SK-N-SH (cell line): Measurements from ENCODE around the gene ASCC1. TPM values are rescaled to one million over a fixed set of nuclear protein-coding genes. Genes with fewer than 3 reads are reported as not detected.

Experiments used
- CTCF ChIA-PET: fragments of 300-600, 350-600 bp; formaldehyde crosslinking; extraction: SDS; loops from one replicate; lab custom pipeline; 2021; lab: Yijun Ruan, JAX
- POLR2A ChIA-PET: fragments of 350-600 bp; sonication (Branson Sonifier 250); formaldehyde crosslinking; extraction: SDS; loops from one replicate; lab custom pipeline; 2020; ENCODE audit warnings: antibody characterized with exemption, inconsistent platforms; lab: Yijun Ruan, JAX
- DNase-seq: peaks from one replicate; pipeline ENCODE4 v3.0.0; 2012
- H2AFZ ChIP-seq: fragments of 200-600 bp; sonication (generic); 2 replicates; pipeline ENCODE4 v1.8.1; 2016; ENCODE audit warnings: antibody characterized with exemption, mild to moderate bottlenecking, low read depth
- H3F3A ChIP-seq: fragments of 200-600 bp; sonication (generic); replicated peaks from 2 replicates; pipeline ENCODE3; 2016; ENCODE audit warnings: antibody characterized with exemption, mild to moderate bottlenecking; ENCODE audit not compliant: insufficient read depth
- H3K27ac ChIP-seq, 2 experiments: fragments of 200-500 bp in 1 of 2; fragments of 200-600 bp in 1 of 2; sonication (Bioruptor generic) in 1 of 2; sonication (generic), shearing (Covaris generic) in 1 of 2; 2 replicates each; pipeline versions ENCODE4 v1.5.1 to v1.6.1; 2014 to 2016; ENCODE audit warnings: low read depth in 2 of 2, inconsistent platforms in 1 of 2, low read length in 1 of 2, mild to moderate bottlenecking in 1 of 2, mixed read lengths in 1 of 2
- H3K27me3 ChIP-seq: fragments of 200-600 bp; sonication (generic), shearing (Covaris generic); 2 replicates; pipeline ENCODE4 v1.6.1; 2016; ENCODE audit warnings: mixed run types; ENCODE audit not compliant: insufficient read depth
- H3K36me3 ChIP-seq, 2 experiments: fragments of 200-500 bp in 1 of 2; fragments of 200-600 bp in 1 of 2; sonication (Bioruptor generic) in 1 of 2; sonication (generic) in 1 of 2; replicated peaks in 1 of 2; 2 replicates each; pipeline versions ENCODE3 to v1.5.1; 2014 to 2016; ENCODE audit warnings: low read length in 1 of 2, mild to moderate bottlenecking in 1 of 2; ENCODE audit not compliant: insufficient read depth in 2 of 2, control insufficient read depth in 1 of 2
- H3K4me1 ChIP-seq, 2 experiments: fragments of 200-500 bp in 1 of 2; fragments of 200-600 bp in 1 of 2; sonication (Bioruptor generic) in 1 of 2; sonication (generic), shearing (Covaris generic) in 1 of 2; 2 replicates each; pipeline versions ENCODE4 v1.5.1 to v1.6.1; 2014 to 2016; ENCODE audit warnings: low read depth in 1 of 2, low read length in 1 of 2, mixed run types in 1 of 2; ENCODE audit not compliant: insufficient read depth in 2 of 2, control insufficient read depth in 1 of 2
- H3K4me2 ChIP-seq: fragments of 200-600 bp; sonication (generic), shearing (Covaris generic); 2 replicates; pipeline ENCODE4 v1.6.1; 2017; ENCODE audit warnings: mixed run types
- H3K4me3 ChIP-seq, 2 experiments: fragments of 200-500 bp in 1 of 2; fragments of 200-600 bp in 1 of 2; sonication (Bioruptor generic) in 1 of 2; sonication (generic), shearing (Covaris generic) in 1 of 2; 2 replicates each; pipeline versions ENCODE4 v1.5.1 to v1.8.1; 2014 to 2016; ENCODE audit warnings: low read depth in 2 of 2, inconsistent platforms in 1 of 2, low read length in 1 of 2, mild to moderate bottlenecking in 1 of 2, mixed read lengths in 1 of 2, moderate library complexity in 1 of 2
- H3K79me2 ChIP-seq: fragments of 200-600 bp; sonication (generic); 2 replicates; pipeline ENCODE4 v1.8.1; 2017; ENCODE audit warnings: mild to moderate bottlenecking; ENCODE audit not compliant: insufficient read depth
- H3K9ac ChIP-seq: fragments of 200-600 bp; sonication (generic); 2 replicates; pipeline ENCODE4 v1.6.1; 2017; ENCODE audit warnings: mixed run types
- H3K9me2 ChIP-seq: fragments of 200-600 bp; sonication (generic); 2 replicates; pipeline ENCODE4 v1.6.1; 2017; ENCODE audit warnings: mixed run types
- H3K9me3 ChIP-seq: fragments of 200-600 bp; sonication (generic); 2 replicates; pipeline ENCODE4 v1.6.1; 2017; ENCODE audit warnings: mixed run types, mild to moderate bottlenecking, moderate library complexity
- H4K20me1 ChIP-seq: fragments of 200-600 bp; sonication (generic); 2 replicates; pipeline ENCODE4 v1.6.1; 2017; ENCODE audit warnings: mild to moderate bottlenecking, mixed run types; ENCODE audit not compliant: insufficient read depth
- CHD2 ChIP-seq: fragments of 150-350 bp; IDR thresholded peaks from 2 replicates; pipeline ENCODE4 v1.6.1; 2018; ENCODE audit warnings: low read length; ENCODE audit not compliant: partially characterized antibody
- ELF1 ChIP-seq: IDR thresholded peaks from 2 replicates; pipeline ENCODE4 v1.4.0; 2012
- FOSL2 ChIP-seq: IDR thresholded peaks from 2 replicates; pipeline ENCODE4 v1.4.0; 2012; ENCODE audit warnings: low read depth, mild to moderate bottlenecking, moderate library complexity, borderline replicate concordance
- FOXM1 ChIP-seq: IDR thresholded peaks from 2 replicates; pipeline ENCODE4 v1.4.0; 2012; ENCODE audit warnings: low read depth, mild to moderate bottlenecking
- GABPA ChIP-seq: IDR thresholded peaks from 2 replicates; pipeline ENCODE4 v1.4.0; 2012; ENCODE audit warnings: low read depth, mild to moderate bottlenecking
- IRF3 ChIP-seq: fragments of 150-350 bp; IDR thresholded peaks from 2 replicates; pipeline ENCODE4 v1.6.1; 2016; ENCODE audit warnings: mild to moderate bottlenecking, low read depth, low read length
- JUND ChIP-seq: IDR thresholded peaks from 2 replicates; pipeline ENCODE4 v1.4.0; 2012
- MXI1 ChIP-seq: IDR thresholded peaks from 2 replicates; pipeline ENCODE4 v1.6.1; 2012; ENCODE audit warnings: mild to moderate bottlenecking, low read depth, low read length, improper control_type of control experiment
- NRF1 ChIP-seq: IDR thresholded peaks from 2 replicates; pipeline ENCODE4 v1.6.1; 2012; ENCODE audit warnings: low read depth, mild to moderate bottlenecking, low read length
- POLR2AphosphoS5 ChIP-seq: IDR thresholded peaks from 2 replicates; pipeline ENCODE4 v1.6.1; 2012; ENCODE audit warnings: low read depth, low read length
- REST ChIP-seq: IDR thresholded peaks from 2 replicates; pipeline ENCODE4 v1.6.1; 2012; ENCODE audit warnings: mild to moderate bottlenecking, low read depth, low read length, moderate library complexity
- RFX5 ChIP-seq: IDR thresholded peaks from 2 replicates; pipeline ENCODE4 v1.6.1; 2012; ENCODE audit warnings: mild to moderate bottlenecking, improper control_type of control experiment, low read length
- TAF1 ChIP-seq: IDR thresholded peaks from 2 replicates; pipeline ENCODE4 v1.6.1; 2012; ENCODE audit warnings: low read depth, mild to moderate bottlenecking, low read length, moderate library complexity, borderline replicate concordance
- USF2 ChIP-seq: fragments of 150-350 bp; IDR thresholded peaks from 2 replicates; pipeline ENCODE4 v1.6.1; 2017; ENCODE audit warnings: antibody characterized with exemption, low read length, low read depth, borderline replicate concordance
- WGBS: methylation state at CpG from one replicate; pipeline ENCODE4 v1.1.6; 2017; ENCODE audit warnings: low lambda C conversion rate; 5-methylcytosine and 5-hydroxymethylcytosine counted together
- polyA plus RNA-seq, 3 experiments: library from polyadenylated mRNA; depleted of rRNA; stranded (reverse); fragments of >200 nt; gene quantifications; 2 replicates each; pipeline ENCODE4 v1.2.3, GENCODE V29; 2012
- TF ChIP-seq, protein P1 (sequence below): IDR thresholded peaks from 2 replicates; pipeline ENCODE4; 2012

The ASCC1 gene
- polyA plus RNA-seq, 1 of the 3 experiments (the other 2 are of a cell fraction), result 15.0 TPM

DNA sequence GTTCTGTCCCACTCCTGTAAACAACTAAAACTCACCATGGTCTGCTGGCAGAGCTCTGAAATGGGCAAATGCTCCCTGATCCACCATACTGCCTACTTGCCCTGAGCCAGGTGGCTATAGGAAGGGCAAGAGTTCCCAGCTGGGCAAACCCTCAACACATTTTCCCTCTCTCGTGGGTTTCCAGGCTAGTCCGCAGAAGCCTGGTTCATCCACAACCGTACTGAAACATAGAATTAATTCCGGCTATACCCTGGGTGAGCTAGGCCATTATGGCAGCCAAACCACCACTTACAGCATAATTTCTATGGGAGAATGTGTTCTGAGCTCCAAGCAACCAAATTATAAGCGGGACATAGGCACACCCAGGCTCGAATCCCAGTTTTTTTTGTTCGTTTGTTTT lies 37.5 kb upstream of the ASCC1 start:
- H2AFZ ChIP-seq, result no peak overlapping the region
- CTCF ChIA-PET, result interaction anchor here (1.1 to 2.1 kb wide), 6 partner anchors 10 to 75 kb away, joined by 3 to 5 read pairs (median 4); partner anchors contain the start of genes ANAPC16 and ASCC1
- WGBS, result 98% methylated on average over 7 of the region's 7 CpGs

DNA sequence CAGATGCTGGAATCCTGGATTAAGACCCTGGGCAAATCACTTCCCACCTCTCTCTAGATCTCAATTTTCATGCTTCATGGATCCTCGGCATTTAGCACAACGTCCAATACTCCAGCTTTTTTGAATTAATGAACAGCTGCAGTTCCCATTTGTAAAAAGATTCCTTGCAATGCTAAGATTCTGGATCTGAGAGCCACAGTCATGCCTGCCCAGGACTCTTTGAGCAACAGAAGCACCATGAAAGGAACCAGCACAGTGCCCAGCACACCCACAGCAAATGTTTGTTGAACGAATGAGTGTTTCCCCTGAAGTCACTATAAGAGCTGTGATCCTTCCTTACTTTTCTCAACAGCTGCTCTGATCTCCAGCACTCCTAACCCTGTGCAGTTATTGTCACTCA lies 36.9 kb upstream of the ASCC1 start:
- H3K4me3 ChIP-seq, result no peak overlapping the region
- no peaks in the 10 kb centered on the region for H3K9me2 ChIP-seq
- H3K27me3 ChIP-seq, result no peaks in the 10 kb centered on the region
- H3K79me2 ChIP-seq, result no peaks in the 10 kb centered on the region
- no peak overlapping the region for H3K4me2 ChIP-seq
- peaks cover 6% of the 10 kb centered on the region for H3F3A ChIP-seq
- no peak for DNase-seq
- CTCF ChIA-PET, result interaction anchor here (1.0 to 2.1 kb wide), 5 partner anchors 9 to 82 kb away, joined by 3 to 5 read pairs (median 3); no protein-coding TSS in a partner anchor
- no peaks in the 10 kb centered on the region for H3K9me3 ChIP-seq
- no peaks in the 10 kb centered on the region for H4K20me1 ChIP-seq
- POLR2A ChIA-PET, result interaction anchor here (0.6 to 8.8 kb wide), 2 partner anchors 21 to 25 kb away, joined by 3 to 174 read pairs; partner anchors contain the start of gene DDIT4
- H3K4me1 ChIP-seq, result peaks cover 3 to 21% of the 10 kb centered on the region in 2 experiments; a peak in 2 of 4 replicates
- no peak overlapping the region for H2AFZ ChIP-seq
- H3K9ac ChIP-seq, result no peak overlapping the region
- no peak overlapping the region for H3K27ac ChIP-seq
- TF ChIP-seq TAF1 (no peak), USF2 (no peak), RFX5 (no peak), GABPA (no peak), ELF1 (no peak), NRF1 (no peak), REST (no peak), POLR2AphosphoS5 (no peak)
- TF ChIP-seq, protein P1, sequence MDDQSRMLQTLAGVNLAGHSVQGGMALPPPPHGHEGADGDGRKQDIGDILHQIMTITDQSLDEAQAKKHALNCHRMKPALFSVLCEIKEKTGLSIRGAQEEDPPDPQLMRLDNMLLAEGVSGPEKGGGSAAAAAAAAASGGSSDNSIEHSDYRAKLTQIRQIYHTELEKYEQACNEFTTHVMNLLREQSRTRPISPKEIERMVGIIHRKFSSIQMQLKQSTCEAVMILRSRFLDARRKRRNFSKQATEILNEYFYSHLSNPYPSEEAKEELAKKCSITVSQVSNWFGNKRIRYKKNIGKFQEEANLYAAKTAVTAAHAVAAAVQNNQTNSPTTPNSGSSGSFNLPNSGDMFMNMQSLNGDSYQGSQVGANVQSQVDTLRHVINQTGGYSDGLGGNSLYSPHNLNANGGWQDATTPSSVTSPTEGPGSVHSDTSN, result no peak
- TF ChIP-seq, all 33 proteins: peak for 0
- no peaks in the 10 kb centered on the region for H3K36me3 ChIP-seq
- 89% methylated on average over 3 of the region's 3 CpGs for WGBS

More for the DNA sequence above, 37.5 kb upstream of the ASCC1 start:
- no peaks in the 10 kb centered on the region for H3K79me2 ChIP-seq
- no peak overlapping the region for H3K9ac ChIP-seq
- no peak overlapping the region for H3K27ac ChIP-seq
- no peak overlapping the region for H3K4me2 ChIP-seq
- H3F3A ChIP-seq, result peaks cover 3% of the 10 kb centered on the region
- H3K9me3 ChIP-seq, result no peaks in the 10 kb centered on the region
- POLR2A ChIA-PET, result interaction anchor here (8.8 kb wide), 1 partner anchor 20 kb away, joined by 174 read pairs; the partner anchor contains the start of gene DDIT4
- no peak for DNase-seq
- no peaks in the 10 kb centered on the region for H4K20me1 ChIP-seq
- no peak overlapping the region for H3K4me3 ChIP-seq
- TF ChIP-seq JUND, result no peak
- no peak for TF ChIP-seq CHD2
- no peak for TF ChIP-seq MXI1
- no peak for TF ChIP-seq GABPA
- TF ChIP-seq FOXM1, result no peak
- TF ChIP-seq IRF3, result no peak
- no peak for TF ChIP-seq FOSL2
- TF ChIP-seq, all 33 proteins: peak for 0
- H3K4me1 ChIP-seq, result peaks cover 3 to 16% of the 10 kb centered on the region in 2 experiments; a peak in 2 of 4 replicates
- H3K9me2 ChIP-seq, result no peaks in the 10 kb centered on the region
- H3K36me3 ChIP-seq, result no peaks in the 10 kb centered on the region
- no peaks in the 10 kb centered on the region for H3K27me3 ChIP-seq
